CD4-positive, alpha-beta T cell treated with Interleukin-2 at 100 ng/mL for 4 hours (primary cell): ENCODE measurements around the gene CADPS2.
"Not testable (repeated sequence)": the region's sequence is repeated elsewhere in the genome, so short reads cannot be mapped to it uniquely, and the experiment has no call there.

Experiments
- DNase-seq: peaks from one replicate; pipeline ENCODE4 v3.0.0-alpha.2; 2020; ENCODE audit warnings: low spot score

The CADPS2 gene

GRCh38 chr7:122849957-122850328 lies 36.3 kb downstream of the CADPS2 start:
- no peak for DNase-seq

GRCh38 chr7:122849322-122849956 lies 36.8 kb downstream of the CADPS2 start:
- DNase-seq, result no peak

GRCh38 chr7:122847871-122848473 lies 38.3 kb downstream of the CADPS2 start:
- no peak for DNase-seq

- DNase-seq, result no peak
These were observed 39.7 kb downstream of the CADPS2 start for GRCh38 chr7:122846591-122846990.

GRCh38 chr7:122845286-122845685 lies 41.0 kb downstream of the CADPS2 start:
- no peak for DNase-seq

GRCh38 chr7:122844191-122844988 lies 41.9 kb downstream of the CADPS2 start:
- no peak for DNase-seq

GRCh38 chr7:122842971-122843370 lies 43.3 kb downstream of the CADPS2 start:
- no peak for DNase-seq

GRCh38 chr7:122836286-122836685 lies 50.0 kb downstream of the CADPS2 start:
- DNase-seq, result not testable (repeated sequence)

GRCh38 chr7:122834571-122834942 lies 51.7 kb downstream of the CADPS2 start:
- DNase-seq, result not testable (repeated sequence)

- DNase-seq, result no peak
These were observed 52.2 kb downstream of the CADPS2 start for GRCh38 chr7:122833888-122834570.

- no peak for DNase-seq
These were observed 54.8 kb downstream of the CADPS2 start for GRCh38 chr7:122831436-122831835.

GRCh38 chr7:122829962-122830361 lies 56.3 kb downstream of the CADPS2 start:
- no peak for DNase-seq

GRCh38 chr7:122827763-122828162 lies 58.5 kb downstream of the CADPS2 start:
- DNase-seq, result no peak

- no peak for DNase-seq
These were observed 72.4 kb downstream of the CADPS2 start for GRCh38 chr7:122813845-122814244.

- DNase-seq, result no peak
These were observed 82.4 kb downstream of the CADPS2 start for GRCh38 chr7:122803851-122804250.

GRCh38 chr7:122803323-122803722 lies 82.9 kb downstream of the CADPS2 start:
- no peak for DNase-seq

- no peak for DNase-seq
These were observed 83.9 kb downstream of the CADPS2 start for GRCh38 chr7:122802301-122802751.

- no peak for DNase-seq
These were observed 94.2 kb downstream of the CADPS2 start for GRCh38 chr7:122791959-122792545.

- no peak for DNase-seq
These were observed 95.7 kb downstream of the CADPS2 start for GRCh38 chr7:122790591-122790990.

GRCh38 chr7:122790132-122790531 lies 96.1 kb downstream of the CADPS2 start:
- DNase-seq, result no peak

- no peak for DNase-seq
These were observed 97.1 kb downstream of the CADPS2 start for GRCh38 chr7:122789156-122789555.

- no peak for DNase-seq
These were observed 115.4 kb downstream of the CADPS2 start for GRCh38 chr7:122770686-122771335.
